ENCODE measurements around the gene CPSF4L.

DNA sequence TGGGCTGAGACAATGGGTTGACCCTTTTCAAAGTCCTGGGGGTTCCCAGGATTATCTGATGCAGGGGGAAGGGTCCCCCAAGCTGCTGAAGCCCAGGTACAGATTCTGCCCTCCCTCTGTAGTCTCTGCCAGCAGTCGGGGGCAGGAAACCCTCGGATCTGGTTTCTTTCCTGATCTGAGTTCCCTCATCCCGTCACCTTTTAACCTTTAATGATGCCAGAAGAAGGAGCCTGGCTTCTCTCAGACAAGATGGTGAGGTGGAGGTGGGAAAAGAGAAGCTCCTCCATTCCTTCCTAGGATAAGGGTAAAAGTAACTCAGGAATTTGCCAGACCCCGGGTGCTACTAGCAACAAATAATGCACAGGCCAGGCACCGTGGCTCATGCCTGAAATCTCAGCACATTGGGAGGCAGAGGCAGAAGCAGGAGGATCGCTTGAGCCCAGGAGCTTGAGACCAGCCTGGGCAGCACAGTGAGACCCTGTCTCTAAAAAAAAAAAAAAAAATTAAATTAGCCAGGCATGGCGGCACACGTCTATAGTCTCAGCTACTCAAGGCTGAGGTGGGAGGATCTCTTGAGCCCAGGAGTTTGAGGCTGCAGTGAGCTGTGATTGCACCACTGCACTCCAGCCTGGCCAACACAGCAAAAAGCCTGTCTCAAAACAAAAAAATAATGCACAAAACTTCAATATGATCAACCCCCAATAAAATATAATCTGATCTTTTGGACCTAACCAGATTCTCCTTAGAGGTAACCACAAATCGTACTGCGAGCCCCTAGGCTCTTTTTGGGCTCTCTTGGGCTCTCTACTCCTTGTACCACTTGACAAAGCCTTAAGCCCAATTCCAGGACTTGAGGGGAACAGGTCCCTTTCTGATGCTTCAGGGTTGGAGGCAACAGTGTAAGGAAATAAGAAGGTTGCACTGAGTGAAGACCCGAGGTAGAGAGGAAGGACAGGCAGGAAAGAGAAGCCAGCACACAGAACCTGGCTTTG, 44.5 kb upstream of the CPSF4L start:
- TF ChIP-seq, protein P1, sequence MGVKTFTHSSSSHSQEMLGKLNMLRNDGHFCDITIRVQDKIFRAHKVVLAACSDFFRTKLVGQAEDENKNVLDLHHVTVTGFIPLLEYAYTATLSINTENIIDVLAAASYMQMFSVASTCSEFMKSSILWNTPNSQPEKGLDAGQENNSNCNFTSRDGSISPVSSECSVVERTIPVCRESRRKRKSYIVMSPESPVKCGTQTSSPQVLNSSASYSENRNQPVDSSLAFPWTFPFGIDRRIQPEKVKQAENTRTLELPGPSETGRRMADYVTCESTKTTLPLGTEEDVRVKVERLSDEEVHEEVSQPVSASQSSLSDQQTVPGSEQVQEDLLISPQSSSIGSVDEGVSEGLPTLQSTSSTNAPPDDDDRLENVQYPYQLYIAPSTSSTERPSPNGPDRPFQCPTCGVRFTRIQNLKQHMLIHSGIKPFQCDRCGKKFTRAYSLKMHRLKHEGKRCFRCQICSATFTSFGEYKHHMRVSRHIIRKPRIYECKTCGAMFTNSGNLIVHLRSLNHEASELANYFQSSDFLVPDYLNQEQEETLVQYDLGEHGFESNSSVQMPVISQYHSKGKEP (tag by site-specific recombination; IDR thresholded peaks at IDR 0.05): no peak
- TF ChIP-seq, protein P2, sequence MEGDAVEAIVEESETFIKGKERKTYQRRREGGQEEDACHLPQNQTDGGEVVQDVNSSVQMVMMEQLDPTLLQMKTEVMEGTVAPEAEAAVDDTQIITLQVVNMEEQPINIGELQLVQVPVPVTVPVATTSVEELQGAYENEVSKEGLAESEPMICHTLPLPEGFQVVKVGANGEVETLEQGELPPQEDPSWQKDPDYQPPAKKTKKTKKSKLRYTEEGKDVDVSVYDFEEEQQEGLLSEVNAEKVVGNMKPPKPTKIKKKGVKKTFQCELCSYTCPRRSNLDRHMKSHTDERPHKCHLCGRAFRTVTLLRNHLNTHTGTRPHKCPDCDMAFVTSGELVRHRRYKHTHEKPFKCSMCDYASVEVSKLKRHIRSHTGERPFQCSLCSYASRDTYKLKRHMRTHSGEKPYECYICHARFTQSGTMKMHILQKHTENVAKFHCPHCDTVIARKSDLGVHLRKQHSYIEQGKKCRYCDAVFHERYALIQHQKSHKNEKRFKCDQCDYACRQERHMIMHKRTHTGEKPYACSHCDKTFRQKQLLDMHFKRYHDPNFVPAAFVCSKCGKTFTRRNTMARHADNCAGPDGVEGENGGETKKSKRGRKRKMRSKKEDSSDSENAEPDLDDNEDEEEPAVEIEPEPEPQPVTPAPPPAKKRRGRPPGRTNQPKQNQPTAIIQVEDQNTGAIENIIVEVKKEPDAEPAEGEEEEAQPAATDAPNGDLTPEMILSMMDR (tag by site-specific recombination; IDR thresholded peaks at IDR 0.05): no peak
- TF ChIP-seq, protein P3, sequence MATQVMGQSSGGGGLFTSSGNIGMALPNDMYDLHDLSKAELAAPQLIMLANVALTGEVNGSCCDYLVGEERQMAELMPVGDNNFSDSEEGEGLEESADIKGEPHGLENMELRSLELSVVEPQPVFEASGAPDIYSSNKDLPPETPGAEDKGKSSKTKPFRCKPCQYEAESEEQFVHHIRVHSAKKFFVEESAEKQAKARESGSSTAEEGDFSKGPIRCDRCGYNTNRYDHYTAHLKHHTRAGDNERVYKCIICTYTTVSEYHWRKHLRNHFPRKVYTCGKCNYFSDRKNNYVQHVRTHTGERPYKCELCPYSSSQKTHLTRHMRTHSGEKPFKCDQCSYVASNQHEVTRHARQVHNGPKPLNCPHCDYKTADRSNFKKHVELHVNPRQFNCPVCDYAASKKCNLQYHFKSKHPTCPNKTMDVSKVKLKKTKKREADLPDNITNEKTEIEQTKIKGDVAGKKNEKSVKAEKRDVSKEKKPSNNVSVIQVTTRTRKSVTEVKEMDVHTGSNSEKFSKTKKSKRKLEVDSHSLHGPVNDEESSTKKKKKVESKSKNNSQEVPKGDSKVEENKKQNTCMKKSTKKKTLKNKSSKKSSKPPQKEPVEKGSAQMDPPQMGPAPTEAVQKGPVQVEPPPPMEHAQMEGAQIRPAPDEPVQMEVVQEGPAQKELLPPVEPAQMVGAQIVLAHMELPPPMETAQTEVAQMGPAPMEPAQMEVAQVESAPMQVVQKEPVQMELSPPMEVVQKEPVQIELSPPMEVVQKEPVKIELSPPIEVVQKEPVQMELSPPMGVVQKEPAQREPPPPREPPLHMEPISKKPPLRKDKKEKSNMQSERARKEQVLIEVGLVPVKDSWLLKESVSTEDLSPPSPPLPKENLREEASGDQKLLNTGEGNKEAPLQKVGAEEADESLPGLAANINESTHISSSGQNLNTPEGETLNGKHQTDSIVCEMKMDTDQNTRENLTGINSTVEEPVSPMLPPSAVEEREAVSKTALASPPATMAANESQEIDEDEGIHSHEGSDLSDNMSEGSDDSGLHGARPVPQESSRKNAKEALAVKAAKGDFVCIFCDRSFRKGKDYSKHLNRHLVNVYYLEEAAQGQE (tag by site-specific recombination; IDR thresholded peaks at IDR 0.05): no peak
- TF ChIP-seq ZNF521 (tag by site-specific recombination; IDR thresholded peaks at IDR 0.05) (no peak), ZSCAN16 (tag by site-specific recombination; IDR thresholded peaks at IDR 0.05) (no peak), ZNF274 (IDR thresholded peaks at IDR 0.05; ENCODE audit: low read length) (no peak), ZNF274 (tag by site-specific recombination; IDR thresholded peaks at IDR 0.05; ENCODE audit: borderline replicate concordance) (no peak), ZNF513 (tag by site-specific recombination; IDR thresholded peaks at IDR 0.05) (no peak), ZNF394 (tag by site-specific recombination; IDR thresholded peaks at IDR 0.05; ENCODE audit: borderline replicate concordance) (no peak), ZNF670 (tag by site-specific recombination; IDR thresholded peaks at IDR 0.05; ENCODE audit: low read depth) (no peak), ZBTB20 (tag by site-specific recombination; IDR thresholded peaks at IDR 0.05) (no peak), ZNF777 (tag by site-specific recombination; IDR thresholded peaks at IDR 0.05; ENCODE audit: borderline replicate concordance) (no peak)
